ENCODE measurements around the gene P3H1. TPM values are rescaled to one million over a fixed set of nuclear protein-coding genes. Genes with fewer than 3 reads are reported as not detected.
"Not testable (repeated sequence)": the region's sequence is repeated elsewhere in the genome, so short reads cannot be mapped to it uniquely, and the experiment has no call there.

The P3H1 gene
- polyA plus RNA-seq, 1 experiment: 156 TPM

GRCh38 chr1:42756956-42757891, 9.6 kb downstream of the P3H1 start:
- Histone ChIP-seq H3K27me3 (ENCODE audit: control insufficient read depth, insufficient read depth, low read length) (no peaks in the 10 kb centered on the region), H3K4me3 (ENCODE audit: low read depth, low read length) (no peak overlapping the region), H3K9me3 (ENCODE audit: control insufficient read depth, insufficient read depth, low read length) (no peaks in the 10 kb centered on the region), H3K27ac (ENCODE audit: low read depth, low read length) (no peak overlapping the region)
- DNase-seq (ENCODE audit: low read depth, low spot score): peak; percentile 39
- ChIA-PET CTCF (interaction anchor here (0.8 to 1.6 kb wide), 6 partner anchors 10 to 610 kb away, joined by 3 to 5 read pairs (median 3); partner anchors contain the start of genes C1orf50 and P3H1), POLR2A (interaction anchor here (1.3 kb wide), 1 partner anchor 9 kb away, joined by 4 read pairs; no protein-coding TSS in a partner anchor)
- peak; percentile 66 for TF ChIP-seq CTCF (IDR thresholded peaks at IDR 0.05; ENCODE audit: low read depth, low read length)

GRCh38 chr1:42753070-42753469, 13.8 kb downstream of the P3H1 start:
- no peak for TF ChIP-seq CTCF (IDR thresholded peaks at IDR 0.05; ENCODE audit: low read depth, low read length)
- CTCF ChIA-PET: interaction anchor here (0.6 to 1.3 kb wide), 6 partner anchors 10 to 580 kb away, joined by 3 to 8 read pairs (median 4); partner anchors contain the start of gene P3H1
- no peak overlapping the region for H3K4me3 ChIP-seq (ENCODE audit: low read depth, low read length)
- peak overlapping the region; percentile 53 for H3K27ac ChIP-seq (ENCODE audit: low read depth, low read length)
- no peaks in the 10 kb centered on the region for H3K9me3 ChIP-seq (ENCODE audit: control insufficient read depth, insufficient read depth, low read length)
- POLR2A ChIA-PET: interaction anchor here (1.0 kb wide), 1 partner anchor 13 kb away, joined by 4 read pairs; no protein-coding TSS in a partner anchor
- no peak for DNase-seq (ENCODE audit: low read depth, low spot score)
- no peaks in the 10 kb centered on the region for H3K27me3 ChIP-seq (ENCODE audit: control insufficient read depth, insufficient read depth, low read length)

GRCh38 chr1:42752284-42752683, 14.5 kb downstream of the P3H1 start:
- no peaks in the 10 kb centered on the region for H3K9me3 ChIP-seq (ENCODE audit: control insufficient read depth, insufficient read depth, low read length)
- H3K27me3 ChIP-seq (ENCODE audit: control insufficient read depth, insufficient read depth, low read length): no peaks in the 10 kb centered on the region
- H3K4me3 ChIP-seq (ENCODE audit: low read depth, low read length): no peak overlapping the region
- no peak for TF ChIP-seq CTCF (IDR thresholded peaks at IDR 0.05; ENCODE audit: low read depth, low read length)
- no peak overlapping the region for H3K27ac ChIP-seq (ENCODE audit: low read depth, low read length)
- POLR2A ChIA-PET: interaction anchor here (1.0 kb wide), 2 partner anchors 14 to 70 kb away, joined by 4 to 5 read pairs; partner anchors contain the start of gene YBX1
- DNase-seq (ENCODE audit: low read depth, low spot score): no peak
- CTCF ChIA-PET: interaction anchor here (0.6 to 1.3 kb wide), 6 partner anchors 10 to 579 kb away, joined by 3 to 8 read pairs (median 4); partner anchors contain the start of gene P3H1

GRCh38 chr1:42751511-42752070, 15.2 kb downstream of the P3H1 start:
- CTCF ChIA-PET; H3K27me3 ChIP-seq (ENCODE audit: control insufficient read depth, insufficient read depth, low read length); H3K9me3 ChIP-seq (ENCODE audit: control insufficient read depth, insufficient read depth, low read length); H3K4me3 ChIP-seq (ENCODE audit: low read depth, low read length); H3K27ac ChIP-seq (ENCODE audit: low read depth, low read length); DNase-seq (ENCODE audit: low read depth, low spot score): not testable (repeated sequence)
- POLR2A ChIA-PET: interaction anchor here (1.0 kb wide), 1 partner anchor 69 kb away, joined by 5 read pairs; the partner anchor contains the start of gene YBX1

GRCh38 chr1:42750041-42750440, 16.8 kb downstream of the P3H1 start:
- CTCF ChIA-PET: interaction anchor here (1.2 kb wide), 1 partner anchor 172 kb away, joined by 4 read pairs; no protein-coding TSS in a partner anchor

More at GRCh38 chr1:42750041-42750440, 16.8 kb downstream of the P3H1 start:
- POLR2A ChIA-PET: no interaction called here
- H3K9me3 ChIP-seq (ENCODE audit: control insufficient read depth, insufficient read depth, low read length): no peaks in the 10 kb centered on the region
- H3K4me3 ChIP-seq (ENCODE audit: low read depth, low read length): no peak overlapping the region
- no peak for TF ChIP-seq CTCF (IDR thresholded peaks at IDR 0.05; ENCODE audit: low read depth, low read length)
- DNase-seq (ENCODE audit: low read depth, low spot score): no peak
- H3K27ac ChIP-seq (ENCODE audit: low read depth, low read length): no peak overlapping the region
- H3K27me3 ChIP-seq (ENCODE audit: control insufficient read depth, insufficient read depth, low read length): no peaks in the 10 kb centered on the region
